ENCODE results near the gene ABCG2. TPM values are rescaled to one million over a fixed set of nuclear protein-coding genes. Genes with fewer than 3 reads are reported as not detected.

Gene ABCG2
- total RNA-seq, result 1.00 and 1.1 TPM in 2 replicates

GRCh38 chr4:88158489-88159228 is at the start of gene ABCG2:
ABCG2 (minus strand) TSS chr4:88158639; CDS start chr4:88139995, 18,644 bp downstream.

Other genes with a start within 250 kb of the ABCG2 start
- 0.43 and 1.3 TPM in 2 replicates for gene SPP1, start 182.9 kb downstream of the ABCG2 start, total RNA-seq
- 73.5 and 108 TPM in 2 replicates for gene PKD2, start 151.0 kb downstream of the ABCG2 start, total RNA-seq
- 10.1 and 14.9 TPM in 2 replicates for gene PPM1K, start 125.9 kb upstream of the ABCG2 start, total RNA-seq
- 3.0 and 3.8 TPM in 2 replicates for gene HERC6, start 220.2 kb upstream of the ABCG2 start, total RNA-seq